ENCODE measurements around the gene STAT6.

The STAT6 gene

GRCh38 chr12:57098546-57098945, 12.6 kb downstream of the STAT6 start:
- no peak overlapping the region for H3K4me3 ChIP-seq (ENCODE audit: low read depth, low read length)
- H3K4me1 ChIP-seq (ENCODE audit: control insufficient read depth in 1 of 2, insufficient read depth in 2 of 2, low read length in 2 of 2) = peaks cover 12 to 19% of the 10 kb centered on the region in 2 experiments
- no peak overlapping the region for H2AFZ ChIP-seq (ENCODE audit: insufficient read depth, low read length, poor library complexity)
- peaks cover 2% of the 10 kb centered on the region for H3K9me3 ChIP-seq (ENCODE audit: insufficient read depth, low read depth, low read length)
- H3K36me3 ChIP-seq (ENCODE audit: control insufficient read depth in 1 of 2, insufficient read depth in 2 of 2, low read length in 2 of 2) = peaks cover 54 to 59% of the 10 kb centered on the region in 2 experiments
- H3K79me1 ChIP-seq (ENCODE audit: low read length) = peaks cover 5% of the 10 kb centered on the region
- H3K79me2 ChIP-seq (ENCODE audit: control insufficient read depth, insufficient read depth, low read length, poor library complexity) = no peaks in the 10 kb centered on the region
- H3K23ac ChIP-seq (ENCODE audit: low read length) = no peak overlapping the region
- H4K8ac ChIP-seq (ENCODE audit: low read depth, low read length) = no peak overlapping the region
- H4K91ac ChIP-seq (ENCODE audit: low read depth, low read length) = no peak overlapping the region
- no peak overlapping the region for H3K4me2 ChIP-seq (ENCODE audit: low read length)
- H3K14ac ChIP-seq (ENCODE audit: low read length) = no peak overlapping the region
- no peak overlapping the region for H3K27ac ChIP-seq (ENCODE audit: low read depth, low read length)
- no peak overlapping the region for H4K12ac ChIP-seq (ENCODE audit: low read depth, low read length)
- no peak overlapping the region for H3K9ac ChIP-seq (ENCODE audit: low read length)
- WGBS (ENCODE audit: extremely low coverage, insufficient coverage, insufficient read length) = no CpG with 5 or more reads among the region's 1 CpG
- H2BK120ac ChIP-seq (ENCODE audit: insufficient read depth, low read length, poor library complexity) = no peak overlapping the region
- no peaks in the 10 kb centered on the region for H3K27me3 ChIP-seq (ENCODE audit: insufficient read depth, low read length)
- no peak overlapping the region for H3K18ac ChIP-seq (ENCODE audit: low read length)
- no peak overlapping the region for H2BK12ac ChIP-seq (ENCODE audit: low read length)
- no peak overlapping the region for H3K4ac ChIP-seq (ENCODE audit: low read depth, low read length)
- H2AK5ac ChIP-seq (ENCODE audit: low read length) = no peak overlapping the region
- no peak for DNase-seq
- no peak overlapping the region for H2BK5ac ChIP-seq (ENCODE audit: low read depth, low read length, poor library complexity)

GRCh38 chr12:57097554-57097835, 13.7 kb downstream of the STAT6 start:
- Histone ChIP-seq H3K79me2 (ENCODE audit: control insufficient read depth, insufficient read depth, low read length, poor library complexity) (no peaks in the 10 kb centered on the region), H3K9ac (ENCODE audit: low read length) (no peak overlapping the region), H3K79me1 (ENCODE audit: low read length) (peaks cover 8% of the 10 kb centered on the region), H3K4me2 (ENCODE audit: low read length) (no peak overlapping the region), H4K8ac (ENCODE audit: low read depth, low read length) (no peak overlapping the region), H3K4me3 (ENCODE audit: low read depth, low read length) (no peak overlapping the region), H3K23ac (ENCODE audit: low read length) (no peak overlapping the region), H3K27me3 (ENCODE audit: insufficient read depth, low read length) (no peaks in the 10 kb centered on the region), H3K4me1 (ENCODE audit: control insufficient read depth in 1 of 2, insufficient read depth in 2 of 2, low read length in 2 of 2) (peaks cover 13 to 21% of the 10 kb centered on the region in 2 experiments), H3K4ac (ENCODE audit: low read depth, low read length) (no peak overlapping the region), H2BK120ac (ENCODE audit: insufficient read depth, low read length, poor library complexity) (no peak overlapping the region), H4K91ac (ENCODE audit: low read depth, low read length) (no peak overlapping the region), H4K12ac (ENCODE audit: low read depth, low read length) (no peak overlapping the region), H3K27ac (ENCODE audit: low read depth, low read length) (no peak overlapping the region), H3K18ac (ENCODE audit: low read length) (no peak overlapping the region), H2BK5ac (ENCODE audit: low read depth, low read length, poor library complexity) (no peak overlapping the region), H3K36me3 (ENCODE audit: control insufficient read depth in 1 of 2, insufficient read depth in 2 of 2, low read length in 2 of 2) (peaks cover 62 to 67% of the 10 kb centered on the region in 2 experiments), H3K14ac (ENCODE audit: low read length) (no peak overlapping the region), H2AFZ (ENCODE audit: insufficient read depth, low read length, poor library complexity) (no peak overlapping the region), H2BK12ac (ENCODE audit: low read length) (no peak overlapping the region), H2AK5ac (ENCODE audit: low read length) (no peak overlapping the region), H3K9me3 (ENCODE audit: insufficient read depth, low read depth, low read length) (peaks cover 2% of the 10 kb centered on the region)
- no CpG with 5 or more reads among the region's 8 CpGs for WGBS (ENCODE audit: extremely low coverage, insufficient coverage, insufficient read length)
- no peak for DNase-seq

DNA sequence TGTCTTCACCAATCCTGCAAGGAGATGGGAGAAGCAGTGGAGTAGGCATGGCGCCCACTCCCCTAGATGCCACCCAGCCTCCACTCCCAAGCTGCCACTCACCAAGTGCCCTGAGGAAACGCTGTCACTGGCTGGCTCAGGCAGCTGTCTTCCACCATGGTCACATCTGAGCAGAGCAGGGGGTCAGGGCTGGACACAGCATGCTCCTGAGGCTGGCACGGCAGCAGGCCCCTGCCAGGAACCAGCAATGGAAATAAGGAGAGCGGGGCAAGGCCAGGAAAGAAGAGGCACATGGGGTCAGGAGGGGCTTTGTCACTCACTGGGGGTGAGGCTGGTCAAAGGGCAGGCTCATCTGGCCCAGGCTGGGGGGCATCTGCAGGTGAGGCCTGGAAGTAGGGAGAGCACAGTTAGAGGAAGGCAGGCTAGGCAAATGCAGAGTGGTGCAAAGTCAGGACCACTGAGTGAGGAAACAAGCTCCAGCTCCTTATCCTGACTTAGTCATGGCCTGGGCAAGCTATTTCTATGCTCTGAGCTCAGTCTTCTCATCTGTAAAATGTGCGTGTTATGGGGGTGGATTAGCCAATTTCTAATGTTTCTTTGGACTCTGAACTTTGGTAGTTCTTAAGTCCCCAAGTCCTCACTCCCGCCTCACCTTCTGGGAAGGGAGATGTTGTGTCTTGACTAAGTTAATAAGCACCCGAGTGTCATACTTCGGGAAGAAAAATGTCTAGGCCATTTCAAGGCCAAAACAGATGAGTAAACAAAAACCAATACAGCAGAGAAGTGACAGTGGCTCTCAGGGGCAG, 14.2 kb downstream of the STAT6 start:
- Histone ChIP-seq H2BK120ac (ENCODE audit: insufficient read depth, low read length, poor library complexity) (no peak overlapping the region), H3K9ac (ENCODE audit: low read length) (no peak overlapping the region), H3K4ac (ENCODE audit: low read depth, low read length) (no peak overlapping the region), H3K9me3 (ENCODE audit: insufficient read depth, low read depth, low read length) (peaks cover 2% of the 10 kb centered on the region), H3K79me2 (ENCODE audit: control insufficient read depth, insufficient read depth, low read length, poor library complexity) (no peaks in the 10 kb centered on the region), H3K27me3 (ENCODE audit: insufficient read depth, low read length) (no peaks in the 10 kb centered on the region), H2AK5ac (ENCODE audit: low read length) (no peak overlapping the region), H4K12ac (ENCODE audit: low read depth, low read length) (no peak overlapping the region), H3K14ac (ENCODE audit: low read length) (no peak overlapping the region), H3K4me3 (ENCODE audit: low read depth, low read length) (peak overlapping the region; percentile 1), H3K23ac (ENCODE audit: low read length) (no peak overlapping the region), H3K79me1 (ENCODE audit: low read length) (peaks cover 8% of the 10 kb centered on the region), H4K91ac (ENCODE audit: low read depth, low read length) (no peak overlapping the region), H3K18ac (ENCODE audit: low read length) (no peak overlapping the region), H2BK5ac (ENCODE audit: low read depth, low read length, poor library complexity) (no peak overlapping the region), H3K4me1 (ENCODE audit: control insufficient read depth in 1 of 2, insufficient read depth in 2 of 2, low read length in 2 of 2) (peaks cover 9 to 16% of the 10 kb centered on the region in 2 experiments), H3K36me3 (ENCODE audit: control insufficient read depth in 1 of 2, insufficient read depth in 2 of 2, low read length in 2 of 2) (peaks cover 63 to 69% of the 10 kb centered on the region in 2 experiments), H3K27ac (ENCODE audit: low read depth, low read length) (no peak overlapping the region), H3K4me2 (ENCODE audit: low read length) (no peak overlapping the region), H4K8ac (ENCODE audit: low read depth, low read length) (no peak overlapping the region), H2BK12ac (ENCODE audit: low read length) (no peak overlapping the region), H2AFZ (ENCODE audit: insufficient read depth, low read length, poor library complexity) (no peak overlapping the region)
- no CpG with 5 or more reads among the region's 8 CpGs for WGBS (ENCODE audit: extremely low coverage, insufficient coverage, insufficient read length)
- DNase-seq = no peak

GRCh38 chr12:57096099-57096572, 15.0 kb downstream of the STAT6 start:
- no peak for DNase-seq
- H3K36me3 ChIP-seq (ENCODE audit: control insufficient read depth in 1 of 2, insufficient read depth in 2 of 2, low read length in 2 of 2) = peaks cover 67 to 77% of the 10 kb centered on the region in 2 experiments
- no CpG with 5 or more reads among the region's 6 CpGs for WGBS (ENCODE audit: extremely low coverage, insufficient coverage, insufficient read length)
- H3K18ac ChIP-seq (ENCODE audit: low read length) = no peak overlapping the region
- no peak overlapping the region for H3K4me3 ChIP-seq (ENCODE audit: low read depth, low read length)
- no peak overlapping the region for H3K14ac ChIP-seq (ENCODE audit: low read length)
- no peaks in the 10 kb centered on the region for H3K27me3 ChIP-seq (ENCODE audit: insufficient read depth, low read length)
- no peak overlapping the region for H2AFZ ChIP-seq (ENCODE audit: insufficient read depth, low read length, poor library complexity)
- peaks cover 8% of the 10 kb centered on the region for H3K79me1 ChIP-seq (ENCODE audit: low read length)
- peaks cover 1% of the 10 kb centered on the region for H3K79me2 ChIP-seq (ENCODE audit: control insufficient read depth, insufficient read depth, low read length, poor library complexity)
- no peak overlapping the region for H3K4me2 ChIP-seq (ENCODE audit: low read length)
- no peak overlapping the region for H2BK120ac ChIP-seq (ENCODE audit: insufficient read depth, low read length, poor library complexity)
- no peak overlapping the region for H3K9ac ChIP-seq (ENCODE audit: low read length)
- H2BK12ac ChIP-seq (ENCODE audit: low read length) = no peak overlapping the region
- no peak overlapping the region for H2BK5ac ChIP-seq (ENCODE audit: low read depth, low read length, poor library complexity)
- no peak overlapping the region for H2AK5ac ChIP-seq (ENCODE audit: low read length)
- peak overlapping the region; percentile 5 for H3K27ac ChIP-seq (ENCODE audit: low read depth, low read length)
- H3K23ac ChIP-seq (ENCODE audit: low read length) = no peak overlapping the region
- H3K9me3 ChIP-seq (ENCODE audit: insufficient read depth, low read depth, low read length) = peaks cover 2% of the 10 kb centered on the region
- peak overlapping the region; percentile 6 for H4K91ac ChIP-seq (ENCODE audit: low read depth, low read length)
- no peak overlapping the region for H4K12ac ChIP-seq (ENCODE audit: low read depth, low read length)
- H4K8ac ChIP-seq (ENCODE audit: low read depth, low read length) = no peak overlapping the region
- H3K4me1 ChIP-seq (ENCODE audit: control insufficient read depth in 1 of 2, insufficient read depth in 2 of 2, low read length in 2 of 2) = peaks cover 12 to 15% of the 10 kb centered on the region in 2 experiments
- H3K4ac ChIP-seq (ENCODE audit: low read depth, low read length) = no peak overlapping the region

Data from trophoblast cell (in vitro differentiated cells and primary cell).